Measurements from ENCODE around the gene DCST1. TPM values are rescaled to one million over a fixed set of nuclear protein-coding genes. Genes with fewer than 3 reads are reported as not detected.

Gene DCST1
- polyA plus RNA-seq, 1 experiment = not detected

- no peak for DNase-seq (ENCODE audit: low read depth, low spot score)
- no peaks in the 10 kb centered on the region for H3K27me3 ChIP-seq (ENCODE audit: control insufficient read depth, insufficient read depth, low read length)
Measured at GRCh38 chr1:155016231-155016831, 17.3 kb upstream of the DCST1 start.

DNA sequence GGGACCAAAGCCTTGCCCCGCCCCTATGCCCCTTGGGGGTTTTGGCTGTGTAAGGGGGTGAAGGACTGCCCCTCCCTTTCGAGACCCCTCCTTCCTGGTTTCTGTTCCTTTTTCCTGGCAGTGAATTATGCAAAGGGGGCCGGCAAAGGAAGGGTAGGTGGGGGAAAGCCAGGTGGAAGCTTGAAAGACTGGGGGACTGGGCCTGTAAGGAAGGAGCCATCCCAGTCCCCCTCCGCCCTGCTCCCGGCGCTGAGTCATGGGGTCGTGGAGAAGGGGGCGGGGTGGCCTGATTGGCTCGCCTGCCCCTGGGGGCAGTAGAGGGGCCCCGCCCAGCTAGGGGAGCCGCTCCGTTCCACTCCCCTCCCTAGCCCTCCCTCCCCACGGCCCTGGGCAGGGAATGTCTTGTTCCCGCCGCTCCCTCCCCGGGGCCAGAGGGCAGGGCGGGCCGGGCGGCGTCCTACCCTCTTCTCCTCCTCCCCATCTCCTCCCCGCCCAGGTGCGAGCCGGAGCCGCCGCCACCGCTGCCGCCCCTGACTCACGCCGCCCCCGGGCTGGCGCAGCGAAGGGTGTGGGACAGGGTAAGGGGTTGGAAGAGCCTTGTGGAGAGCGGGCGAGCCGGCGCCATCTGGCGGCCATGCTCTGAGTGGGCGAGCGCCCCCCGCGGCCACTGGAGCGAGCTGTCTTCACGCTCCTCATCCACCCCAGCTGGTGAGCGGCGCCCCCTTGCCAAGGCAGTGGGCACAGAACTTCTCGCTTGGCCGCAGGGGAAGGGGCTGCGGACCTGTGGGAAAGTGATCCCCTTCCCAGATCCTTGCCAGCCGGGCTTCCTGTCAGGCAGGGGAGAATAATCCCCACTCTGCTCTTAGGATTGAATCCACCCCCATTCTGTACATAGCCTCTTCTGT, 16.3 kb upstream of the DCST1 start:
- H3K4me3 ChIP-seq (ENCODE audit: low read depth, low read length) = peak overlapping the region; percentile 45
- ChIA-PET POLR2A (interaction anchor here (0.6 to 1.5 kb wide), 6 partner anchors 10 to 459 kb away, joined by 3 to 10 read pairs (median 4); partner anchors contain the start of genes PBXIP1, SHC1 and UBE2Q1), CTCF (interaction anchor here (0.5 to 3.6 kb wide), 37 partner anchors 9 to 537 kb away, joined by 3 to 38 read pairs (median 4); partner anchors contain the start of genes ADAM15, DCST1, DCST2 and EFNA3)
- TF ChIP-seq, protein P1, sequence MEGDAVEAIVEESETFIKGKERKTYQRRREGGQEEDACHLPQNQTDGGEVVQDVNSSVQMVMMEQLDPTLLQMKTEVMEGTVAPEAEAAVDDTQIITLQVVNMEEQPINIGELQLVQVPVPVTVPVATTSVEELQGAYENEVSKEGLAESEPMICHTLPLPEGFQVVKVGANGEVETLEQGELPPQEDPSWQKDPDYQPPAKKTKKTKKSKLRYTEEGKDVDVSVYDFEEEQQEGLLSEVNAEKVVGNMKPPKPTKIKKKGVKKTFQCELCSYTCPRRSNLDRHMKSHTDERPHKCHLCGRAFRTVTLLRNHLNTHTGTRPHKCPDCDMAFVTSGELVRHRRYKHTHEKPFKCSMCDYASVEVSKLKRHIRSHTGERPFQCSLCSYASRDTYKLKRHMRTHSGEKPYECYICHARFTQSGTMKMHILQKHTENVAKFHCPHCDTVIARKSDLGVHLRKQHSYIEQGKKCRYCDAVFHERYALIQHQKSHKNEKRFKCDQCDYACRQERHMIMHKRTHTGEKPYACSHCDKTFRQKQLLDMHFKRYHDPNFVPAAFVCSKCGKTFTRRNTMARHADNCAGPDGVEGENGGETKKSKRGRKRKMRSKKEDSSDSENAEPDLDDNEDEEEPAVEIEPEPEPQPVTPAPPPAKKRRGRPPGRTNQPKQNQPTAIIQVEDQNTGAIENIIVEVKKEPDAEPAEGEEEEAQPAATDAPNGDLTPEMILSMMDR (IDR thresholded peaks at IDR 0.05; ENCODE audit: low read depth, low read length) = peak; percentile 96
- peak overlapping the region; percentile 61 for H3K27ac ChIP-seq (ENCODE audit: low read depth, low read length)
- H3K9me3 ChIP-seq (ENCODE audit: control insufficient read depth, insufficient read depth, low read length) = no peaks in the 10 kb centered on the region
- no peaks in the 10 kb centered on the region for H3K27me3 ChIP-seq (ENCODE audit: control insufficient read depth, insufficient read depth, low read length)
- peak; percentile 59 for DNase-seq (ENCODE audit: low read depth, low spot score)

More at GRCh38 chr1:155016231-155016831, 17.3 kb upstream of the DCST1 start:
- ChIA-PET POLR2A (interaction anchor here (0.6 to 1.5 kb wide), 4 partner anchors 9 to 458 kb away, joined by 3 to 5 read pairs (median 4); partner anchors contain the start of genes PBXIP1, SHC1 and UBE2Q1), CTCF (interaction anchor here (0.7 to 3.6 kb wide), 12 partner anchors 9 to 69 kb away, joined by 3 to 38 read pairs (median 10); partner anchors contain the start of genes PBXIP1, PYGO2 and SHC1)
- Histone ChIP-seq H3K9me3 (ENCODE audit: control insufficient read depth, insufficient read depth, low read length) (no peaks in the 10 kb centered on the region), H3K27ac (ENCODE audit: low read depth, low read length) (no peak overlapping the region), H3K4me3 (ENCODE audit: low read depth, low read length) (no peak overlapping the region)
- TF ChIP-seq, protein P1 (IDR thresholded peaks at IDR 0.05; ENCODE audit: low read depth, low read length) = no peak

DNA sequence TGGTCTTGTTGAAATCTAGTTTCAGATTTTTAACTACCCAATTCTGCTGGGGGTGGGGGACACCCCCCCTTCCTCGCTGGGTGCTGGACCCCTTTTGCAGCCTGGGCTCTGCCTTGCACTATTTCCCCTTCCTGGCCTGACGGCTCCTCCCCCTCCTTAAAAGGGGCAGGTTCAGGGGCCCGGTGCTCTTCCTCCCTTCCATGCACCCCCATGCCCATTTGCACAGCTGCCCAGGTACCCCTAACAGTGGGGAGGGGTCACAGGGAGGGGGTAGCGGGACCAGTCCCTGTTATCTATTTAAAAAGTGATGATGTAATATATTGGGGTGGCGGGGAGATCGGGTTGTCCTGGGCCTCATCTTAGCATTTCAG, 15.7 kb upstream of the DCST1 start:
- POLR2A ChIA-PET = interaction anchor here (1.3 to 1.5 kb wide), 2 partner anchors 14 to 62 kb away, joined by 4 to 5 read pairs; partner anchors contain the start of gene PBXIP1
- no peak for DNase-seq (ENCODE audit: low read depth, low spot score)
- Histone ChIP-seq H3K27ac (ENCODE audit: low read depth, low read length) (no peak overlapping the region), H3K9me3 (ENCODE audit: control insufficient read depth, insufficient read depth, low read length) (no peaks in the 10 kb centered on the region), H3K27me3 (ENCODE audit: control insufficient read depth, insufficient read depth, low read length) (no peaks in the 10 kb centered on the region), H3K4me3 (ENCODE audit: low read depth, low read length) (no peak overlapping the region; the same call in 1 of the 2 replicates)
- TF ChIP-seq, protein P1 (IDR thresholded peaks at IDR 0.05; ENCODE audit: low read depth, low read length) = no peak
- CTCF ChIA-PET = interaction anchor here (0.5 to 3.6 kb wide), 33 partner anchors 8 to 537 kb away, joined by 3 to 38 read pairs (median 3); partner anchors contain the start of genes ADAM15, DCST1, DCST2 and EFNA3

DNA sequence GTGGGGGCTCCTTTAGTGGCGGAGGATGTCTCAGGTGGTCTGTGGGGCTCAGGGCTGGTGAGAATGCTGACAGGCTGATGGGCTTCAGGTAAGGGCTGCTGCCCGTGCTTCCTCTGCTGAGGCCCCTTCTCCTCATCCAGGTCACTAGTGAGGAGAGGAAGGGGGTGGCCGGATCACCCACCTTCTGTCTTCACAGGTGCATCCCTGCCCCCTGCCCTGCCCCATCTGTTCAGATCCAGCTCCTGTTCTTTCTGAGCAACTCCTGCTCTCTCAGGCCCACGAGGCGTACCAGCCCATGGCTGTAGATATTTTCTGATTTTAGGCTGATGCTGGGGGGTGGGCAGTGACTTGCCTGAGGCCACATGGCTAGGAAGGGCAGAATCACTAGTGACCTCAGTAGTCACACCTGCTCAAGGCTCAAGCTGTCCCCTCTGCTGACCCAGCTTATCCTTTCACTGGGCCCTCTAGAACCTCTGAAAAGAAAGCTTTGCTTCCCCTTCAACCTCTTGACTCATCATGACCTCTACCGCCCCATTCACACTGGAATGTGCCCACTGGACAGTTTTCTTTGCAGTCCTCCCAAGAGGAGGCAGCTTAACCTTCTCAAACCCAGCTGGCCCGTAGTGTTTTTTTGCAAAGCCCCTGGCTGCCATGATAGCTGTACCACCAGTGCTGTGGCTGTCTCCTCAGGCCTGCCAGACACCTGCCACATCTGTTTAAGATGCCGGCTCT, 14.8 kb upstream of the DCST1 start:
- DNase-seq (ENCODE audit: low read depth, low spot score) = no peak
- ChIA-PET POLR2A (interaction anchor here (0.8 kb wide), 1 partner anchor 63 kb away, joined by 3 read pairs; no protein-coding TSS in a partner anchor), CTCF (interaction anchor here (0.6 to 3.6 kb wide), 10 partner anchors 7 to 383 kb away, joined by 3 to 38 read pairs (median 8); partner anchors contain the start of gene ADAM15)
- no peak overlapping the region for H3K27ac ChIP-seq (ENCODE audit: low read depth, low read length)
- H3K4me3 ChIP-seq (ENCODE audit: low read depth, low read length) = no peak overlapping the region
- H3K27me3 ChIP-seq (ENCODE audit: control insufficient read depth, insufficient read depth, low read length) = peaks cover 2% of the 10 kb centered on the region
- TF ChIP-seq, protein P1 (IDR thresholded peaks at IDR 0.05; ENCODE audit: low read depth, low read length) = no peak
- H3K9me3 ChIP-seq (ENCODE audit: control insufficient read depth, insufficient read depth, low read length) = no peaks in the 10 kb centered on the region
